Measurements from ENCODE around the gene RAD51B.

The RAD51B gene

DNA sequence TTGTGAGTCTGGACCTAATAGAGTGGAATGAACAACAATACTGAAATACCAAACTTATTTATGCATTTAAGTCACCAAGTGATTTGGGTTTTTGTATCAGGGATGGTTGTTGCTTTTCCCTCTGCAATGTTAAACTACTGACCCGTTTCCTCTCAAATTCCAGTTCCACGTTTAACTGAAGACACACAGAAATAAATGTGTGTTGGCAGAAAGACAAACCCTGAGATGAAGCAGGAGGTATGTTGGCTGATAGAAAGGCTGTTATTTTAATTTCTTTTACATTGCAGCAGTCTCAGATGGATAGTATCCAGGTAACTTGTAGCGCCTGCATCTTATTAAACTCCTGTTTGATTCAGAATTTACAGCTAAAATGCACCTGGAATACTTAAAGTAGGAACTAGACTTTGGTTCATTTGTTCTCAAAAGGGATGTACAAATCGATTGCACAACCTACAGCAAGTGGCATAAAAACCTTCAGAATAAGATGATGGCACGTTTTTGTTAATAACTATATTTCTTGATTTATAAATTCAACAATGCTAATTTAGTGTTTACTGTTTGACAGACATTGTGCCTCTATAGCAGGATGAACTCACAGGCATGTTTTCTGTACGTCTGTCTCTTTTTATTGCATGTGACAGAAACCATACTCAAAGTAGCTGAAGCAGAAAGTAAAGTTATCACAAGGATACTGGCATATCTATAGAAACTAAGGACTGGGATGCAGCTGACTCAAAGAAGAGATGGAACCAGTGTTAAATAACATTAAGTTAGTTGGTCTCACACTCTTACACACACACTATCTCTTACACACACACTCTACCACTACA lies 567.6 kb downstream of the RAD51B start:
- DNase-seq (ENCODE audit: low spot score), result no peak

DNA sequence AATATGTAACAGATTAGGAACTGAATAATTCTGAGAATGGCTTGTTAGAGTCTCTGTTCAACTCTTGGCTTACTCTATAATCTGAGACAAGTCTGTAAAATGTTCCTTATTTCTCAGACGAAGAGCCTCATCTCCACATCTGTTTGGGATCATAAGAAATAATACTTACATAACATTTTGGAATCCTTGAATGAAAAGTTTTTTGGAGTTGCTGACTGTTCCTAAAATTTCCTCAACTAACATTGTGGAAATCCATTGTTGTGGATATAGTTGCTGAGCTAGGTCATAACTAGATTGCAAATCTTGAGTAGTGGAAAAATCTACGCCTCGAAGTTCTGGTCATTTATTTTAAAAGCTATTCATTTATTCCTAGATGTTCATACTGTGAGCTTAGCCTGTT lies 570.4 kb downstream of the RAD51B start:
- DNase-seq (ENCODE audit: low spot score), result no peak

DNA sequence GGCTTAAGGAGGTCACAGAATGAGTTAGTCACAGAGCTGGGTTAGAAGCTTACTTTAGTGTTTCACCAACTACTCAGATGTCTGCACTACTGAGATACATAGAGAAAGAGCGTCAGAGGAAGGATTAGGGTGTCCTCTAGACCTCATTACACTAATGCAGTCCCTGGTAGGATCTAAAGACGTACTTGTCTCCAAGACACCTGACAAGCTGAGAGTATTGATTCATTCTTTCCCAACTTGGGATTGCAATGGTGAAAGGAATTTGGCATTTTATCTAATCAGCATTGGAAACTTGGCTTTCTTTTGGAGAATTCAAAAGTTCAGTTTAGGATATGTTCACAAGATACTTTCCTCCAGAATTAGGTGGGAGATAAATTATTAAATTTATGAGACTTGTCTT lies 571.2 kb downstream of the RAD51B start:
- no peak for DNase-seq (ENCODE audit: low spot score)

DNA sequence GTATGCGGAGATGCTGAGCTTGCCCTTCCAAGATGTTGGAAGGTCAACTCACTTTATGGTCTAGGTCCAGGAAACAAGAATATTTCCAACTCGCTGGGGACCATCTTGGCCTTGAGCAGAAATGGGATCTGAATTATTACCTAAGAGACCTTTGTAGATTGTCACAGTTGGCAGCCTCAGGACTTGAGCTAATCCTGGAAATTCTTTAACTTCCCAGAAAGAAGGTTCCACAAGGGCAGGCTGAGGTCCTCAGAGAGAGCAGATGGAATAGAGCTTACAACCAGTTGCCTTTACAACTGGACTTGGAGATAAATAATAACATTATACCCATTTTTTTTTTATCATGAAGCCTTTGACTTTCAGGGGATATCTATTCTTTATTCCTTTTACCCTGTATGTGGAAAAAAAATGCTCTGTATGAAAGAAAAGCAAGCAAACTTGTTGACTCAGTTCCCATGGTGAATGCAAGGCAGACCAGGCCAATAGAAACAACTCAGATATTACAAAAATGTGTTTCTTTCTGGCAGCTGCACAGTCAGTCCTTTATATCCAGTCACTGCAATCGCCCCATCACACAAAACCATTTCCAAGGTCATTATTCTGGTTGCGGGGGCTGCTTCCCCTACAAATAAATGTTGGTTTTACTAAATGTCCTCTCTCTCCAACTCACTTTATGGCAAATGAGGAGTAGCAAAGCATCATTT lies 571.9 kb downstream of the RAD51B start:
- no peak for DNase-seq (ENCODE audit: low spot score)

DNA sequence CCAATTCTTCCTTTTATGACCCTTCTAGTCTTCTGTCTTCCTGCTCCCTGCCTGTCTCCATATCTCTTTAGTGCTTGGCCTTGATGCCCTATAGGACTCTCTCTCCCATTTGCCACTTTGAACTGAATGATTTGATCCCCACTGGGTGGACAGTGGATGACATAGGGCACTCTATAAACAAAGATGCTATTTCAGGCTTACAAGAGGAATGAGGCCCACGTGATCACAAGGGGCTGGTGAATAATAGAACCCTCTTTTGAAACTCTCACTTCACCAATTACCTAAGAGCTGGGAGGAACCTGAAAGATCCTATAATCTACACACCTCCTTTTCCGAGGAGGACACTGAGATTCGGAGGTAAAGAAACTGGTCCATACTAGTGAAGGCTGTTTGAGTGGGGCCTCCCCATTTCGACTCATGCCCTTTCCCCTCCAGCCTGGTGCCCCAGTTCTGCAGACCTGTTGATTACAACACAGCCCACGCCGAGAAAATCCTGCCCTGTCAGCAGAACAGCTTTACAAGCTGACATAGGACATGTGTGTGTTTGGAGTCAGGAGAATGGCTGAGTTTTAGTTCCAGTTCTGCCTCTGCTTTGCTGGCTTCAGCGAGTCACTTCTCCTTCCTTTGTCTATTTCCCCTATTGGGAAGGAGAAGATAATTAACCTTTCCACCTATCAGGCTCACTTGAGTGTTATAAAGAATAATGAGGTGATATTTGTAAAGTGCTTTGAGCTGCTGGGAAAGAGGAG lies 573.0 kb downstream of the RAD51B start:
- DNase-seq (ENCODE audit: low spot score), result no peak

DNA sequence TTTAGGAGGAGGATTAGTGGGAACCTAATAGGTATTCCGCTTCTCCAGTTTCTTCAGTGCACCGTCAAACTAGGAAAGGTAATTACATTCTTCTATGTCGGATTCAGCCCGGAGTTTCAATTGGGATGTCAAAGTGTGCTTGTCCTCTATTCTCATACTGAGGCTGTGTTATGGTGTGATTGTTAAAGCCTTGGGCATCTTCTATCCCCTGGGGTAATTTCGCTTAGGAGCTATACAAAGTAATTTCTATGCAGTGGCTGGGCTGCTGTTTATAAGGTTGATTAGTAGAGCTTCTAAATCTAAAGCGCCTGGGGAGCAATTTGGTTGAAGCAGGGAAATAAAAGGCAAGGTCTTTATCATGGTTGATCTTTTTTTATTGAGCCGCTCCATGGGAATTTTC lies 573.7 kb downstream of the RAD51B start:
- no peak for DNase-seq (ENCODE audit: low spot score)

GRCh38 chr14:68394118-68394763 lies 574.7 kb downstream of the RAD51B start:
- DNase-seq (ENCODE audit: low spot score), result no peak

DNA sequence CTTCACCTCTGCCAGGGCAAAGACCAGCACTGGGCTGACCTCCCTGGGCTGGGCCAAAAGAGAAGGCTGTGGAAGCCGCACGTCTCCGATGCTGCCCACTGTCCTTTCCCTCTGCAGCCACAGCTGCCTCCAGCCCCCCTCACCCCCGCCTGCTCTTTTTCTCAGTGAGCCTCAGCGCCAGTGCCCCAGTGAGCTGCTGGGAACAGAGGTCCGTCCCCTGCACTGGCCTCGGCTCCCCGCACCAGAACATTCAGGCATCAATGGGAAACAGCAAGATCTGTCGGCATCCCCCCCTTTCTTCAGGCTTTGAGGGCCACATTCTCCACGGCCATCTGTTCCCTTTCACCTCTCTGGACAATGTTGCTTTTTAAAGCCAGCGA lies 575.2 kb downstream of the RAD51B start:
- no peak for DNase-seq (ENCODE audit: low spot score)

DNA sequence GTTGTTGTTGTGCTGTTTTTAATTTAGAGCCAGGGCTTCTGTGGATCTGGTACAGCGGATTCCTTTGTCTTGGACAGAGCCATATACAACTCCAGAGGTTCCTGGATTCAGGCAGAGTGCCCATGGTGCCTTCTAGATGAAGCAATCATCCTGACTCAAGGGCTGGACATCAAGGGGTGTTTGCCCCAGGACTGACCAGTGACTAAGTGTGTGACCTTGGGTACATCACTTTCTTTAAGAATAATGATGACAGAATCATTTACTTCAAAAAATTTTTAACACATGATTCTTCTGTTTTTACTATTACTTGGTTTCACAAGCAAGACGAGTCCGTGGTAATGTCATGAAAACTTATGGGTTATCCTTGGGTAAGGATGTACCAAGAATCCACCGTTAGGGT lies 576.0 kb downstream of the RAD51B start:
- no peak for DNase-seq (ENCODE audit: low spot score)

GRCh38 chr14:68396461-68396860 lies 576.9 kb downstream of the RAD51B start:
- no peak for DNase-seq (ENCODE audit: low spot score)

- DNase-seq (ENCODE audit: low spot score), result no peak
Measured at GRCh38 chr14:68397371-68397811, 577.8 kb downstream of the RAD51B start.

DNA sequence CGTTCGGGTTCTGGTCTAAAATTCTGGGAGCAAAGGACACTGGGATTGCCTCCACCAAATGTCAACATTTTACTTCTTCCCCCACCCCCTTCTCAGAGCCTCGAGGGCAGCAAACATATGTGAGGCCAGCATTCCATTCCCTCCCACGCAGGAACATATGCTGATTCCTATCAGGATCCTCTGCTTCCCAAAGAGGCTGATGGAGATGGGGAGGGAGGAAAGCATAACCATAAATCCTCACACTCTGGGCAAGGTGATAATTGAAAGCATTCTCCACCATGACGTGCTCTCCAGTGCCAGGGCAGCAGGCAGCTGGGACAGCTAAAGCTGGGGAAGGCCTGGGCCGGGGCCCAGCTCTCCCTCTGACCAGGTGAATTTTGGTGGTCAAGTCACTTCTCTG lies 578.2 kb downstream of the RAD51B start:
- DNase-seq (ENCODE audit: low spot score), result no peak

DNA sequence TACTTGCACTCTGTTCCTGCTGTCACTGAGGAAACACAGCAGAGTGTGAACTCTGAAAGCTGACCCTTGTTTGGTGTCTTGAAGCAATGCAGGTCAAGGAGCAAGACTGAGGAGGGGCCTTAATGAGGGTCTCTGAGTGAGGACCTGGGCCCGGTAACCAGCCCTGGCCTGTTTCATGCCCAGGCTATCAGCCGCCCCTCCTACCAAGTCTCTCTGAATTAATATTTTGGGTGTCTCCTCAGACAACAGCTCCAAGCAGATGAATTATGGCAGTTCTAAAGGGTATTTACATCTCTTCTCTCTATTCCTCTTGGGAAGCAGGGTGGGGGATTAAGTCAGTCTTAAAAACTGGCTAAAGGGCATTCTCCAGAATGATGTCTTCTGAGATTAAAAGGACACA lies 578.8 kb downstream of the RAD51B start:
- no peak for DNase-seq (ENCODE audit: low spot score)

- no peak for DNase-seq (ENCODE audit: low spot score)
Measured at GRCh38 chr14:68399971-68400370, 580.4 kb downstream of the RAD51B start.

DNA sequence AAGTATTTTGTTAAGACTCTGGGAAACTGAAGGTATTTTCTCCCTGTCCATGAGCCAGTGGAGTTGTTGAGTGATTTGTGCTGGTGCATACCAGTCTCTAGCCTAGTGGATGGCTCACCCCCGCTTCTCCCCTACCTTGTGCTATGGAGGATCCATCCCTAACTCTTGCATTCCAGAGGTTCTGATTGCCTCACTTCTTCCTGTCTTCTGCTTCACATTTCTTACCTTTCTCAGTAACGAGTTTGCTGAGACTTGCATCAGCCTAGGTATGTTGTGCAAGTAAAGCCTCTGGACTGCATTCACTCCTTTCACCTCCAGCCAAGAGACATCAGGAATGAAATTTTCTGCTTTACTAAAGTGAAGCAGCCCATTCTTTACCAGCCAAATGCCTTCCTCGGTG lies 581.7 kb downstream of the RAD51B start:
- no peak for DNase-seq (ENCODE audit: low spot score)

- no peak for DNase-seq (ENCODE audit: low spot score)
Measured at GRCh38 chr14:68401855-68402254, 582.3 kb downstream of the RAD51B start.

GRCh38 chr14:68402525-68403101 lies 583.0 kb downstream of the RAD51B start:
- DNase-seq (ENCODE audit: low spot score), result no peak

- DNase-seq (ENCODE audit: low spot score), result no peak
Measured at GRCh38 chr14:68403191-68404145, 583.9 kb downstream of the RAD51B start.

DNA sequence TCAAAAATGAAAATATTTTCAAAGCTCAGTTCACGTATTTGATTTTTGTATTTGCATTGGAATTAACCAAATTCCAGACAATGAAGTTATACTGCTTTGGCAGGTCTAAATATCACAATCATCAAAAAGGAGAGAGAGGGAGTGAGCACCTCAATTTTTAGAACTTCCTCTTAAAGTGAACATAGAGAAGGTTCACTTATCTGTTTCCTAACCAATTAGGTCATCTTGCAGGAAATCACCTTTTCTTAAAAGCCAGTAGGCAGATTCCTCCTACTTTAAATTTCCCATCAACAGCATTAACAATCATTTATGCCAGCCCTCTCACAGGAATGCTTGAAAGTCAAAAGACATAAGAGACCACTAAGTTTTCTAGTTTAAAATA lies 584.6 kb downstream of the RAD51B start:
- no peak for DNase-seq (ENCODE audit: low spot score)

- DNase-seq (ENCODE audit: low spot score), result peak; percentile 30
Measured at GRCh38 chr14:68404652-68405183, 585.1 kb downstream of the RAD51B start.

DNA sequence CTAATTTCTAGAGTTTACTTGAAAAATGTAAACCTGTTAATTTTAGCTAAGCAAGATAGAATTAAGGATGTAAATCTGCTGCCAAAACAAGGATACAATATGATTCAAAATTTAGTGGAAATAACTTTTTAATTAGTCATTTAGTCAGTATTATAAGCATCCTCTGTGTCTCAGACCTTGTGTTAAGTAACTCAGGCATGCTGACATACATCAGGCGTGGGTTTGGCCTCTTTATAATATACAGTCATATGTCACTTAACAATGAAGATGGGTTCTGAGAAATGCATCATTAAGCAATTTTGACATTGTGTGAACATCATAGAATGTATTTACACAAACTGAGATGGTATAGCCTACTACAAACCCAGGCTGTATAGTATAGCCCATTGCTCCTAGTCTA lies 586.4 kb downstream of the RAD51B start:
- no peak for DNase-seq (ENCODE audit: low spot score)

All from CD4-positive, alpha-beta T cell treated with Interleukin-6 at 100 ng/mL for 8 hours (primary cell).